ENCODE results near the gene TPSG1.
A peak's percentile ranks its signal among the peaks of the same experiment; 100 is the strongest.

Gene TPSG1

GRCh38 chr16:1182950-1183907 lies 41.8 kb downstream of the TPSG1 start:
- peak; percentile 59 for ATAC-seq

GRCh38 chr16:1182316-1182671 lies 42.8 kb downstream of the TPSG1 start:
- ATAC-seq = peak; percentile 60
- TF ChIP-seq BACH2 (CRISPR knock-in tag; IDR thresholded peaks at IDR 0.05; ENCODE audit: borderline replicate concordance) = no peak
- TF ChIP-seq CSRNP3 (CRISPR knock-in tag; IDR thresholded peaks at IDR 0.05) = no peak
- TF ChIP-seq ZFP3 (CRISPR knock-in tag; IDR thresholded peaks at IDR 0.05) = no peak
- TF ChIP-seq ISL1 (CRISPR knock-in tag; IDR thresholded peaks at IDR 0.05) = no peak
- TF ChIP-seq ZNF70 (CRISPR knock-in tag; IDR thresholded peaks at IDR 0.05) = no peak
- no peak for TF ChIP-seq RARB (CRISPR knock-in tag; IDR thresholded peaks at IDR 0.05)
- no peak for TF ChIP-seq ZNF8 (CRISPR knock-in tag; IDR thresholded peaks at IDR 0.05)
- no peak for TF ChIP-seq ESRRG (CRISPR knock-in tag; IDR thresholded peaks at IDR 0.05)
- no peak for TF ChIP-seq TSHZ2 (CRISPR knock-in tag; IDR thresholded peaks at IDR 0.05)
- no peak for TF ChIP-seq ZC3H10 (CRISPR knock-in tag; IDR thresholded peaks at IDR 0.05)

More at GRCh38 chr16:1182950-1183907, 41.8 kb downstream of the TPSG1 start:
- no peak for TF ChIP-seq BACH2 (CRISPR knock-in tag; IDR thresholded peaks at IDR 0.05; ENCODE audit: borderline replicate concordance)
- TF ChIP-seq ZNF8 (CRISPR knock-in tag; IDR thresholded peaks at IDR 0.05) = no peak
- no peak for TF ChIP-seq PATZ1 (CRISPR knock-in tag; IDR thresholded peaks at IDR 0.05; ENCODE audit: borderline replicate concordance)
- no peak for TF ChIP-seq GLIS3 (CRISPR knock-in tag; IDR thresholded peaks at IDR 0.05)
- no peak for TF ChIP-seq TSHZ2 (CRISPR knock-in tag; IDR thresholded peaks at IDR 0.05)
- no peak for TF ChIP-seq CSDC2 (CRISPR knock-in tag; IDR thresholded peaks at IDR 0.05)
- no peak for TF ChIP-seq CREB5 (CRISPR knock-in tag; IDR thresholded peaks at IDR 0.05; ENCODE audit: low read depth)
- no peak for TF ChIP-seq SNAI2 (CRISPR knock-in tag; IDR thresholded peaks at IDR 0.05)
- no peak for TF ChIP-seq PPARA (CRISPR knock-in tag; IDR thresholded peaks at IDR 0.05; ENCODE audit: borderline replicate concordance)
- TF ChIP-seq CSRNP3 (CRISPR knock-in tag; IDR thresholded peaks at IDR 0.05) = no peak
- TF ChIP-seq ISL1 (CRISPR knock-in tag; IDR thresholded peaks at IDR 0.05) = no peak
- no peak for TF ChIP-seq ESRRG (CRISPR knock-in tag; IDR thresholded peaks at IDR 0.05)
- no peak for TF ChIP-seq ZC3H10 (CRISPR knock-in tag; IDR thresholded peaks at IDR 0.05)
- TF ChIP-seq ZNF565 (CRISPR knock-in tag; conservative IDR thresholded peaks at IDR 0.05; ENCODE audit: low read depth) = no peak

All from SK-N-SH treated with all-trans-retinoic acid at 6 μM for 48 hours (cell line).